ENCODE results near the gene TCP1.
"Not testable (repeated sequence)": the region's sequence is repeated elsewhere in the genome, so short reads cannot be mapped to it uniquely, and the experiment has no call there.

The TCP1 gene

GRCh38 chr6:159739341-159739740 lies 50.1 kb downstream of the TCP1 start:
- no peak for DNase-seq (ENCODE audit: low read depth)

- DNase-seq (ENCODE audit: low read depth): no peak
Observed at GRCh38 chr6:159736908-159737307, 52.5 kb downstream of the TCP1 start.

DNA sequence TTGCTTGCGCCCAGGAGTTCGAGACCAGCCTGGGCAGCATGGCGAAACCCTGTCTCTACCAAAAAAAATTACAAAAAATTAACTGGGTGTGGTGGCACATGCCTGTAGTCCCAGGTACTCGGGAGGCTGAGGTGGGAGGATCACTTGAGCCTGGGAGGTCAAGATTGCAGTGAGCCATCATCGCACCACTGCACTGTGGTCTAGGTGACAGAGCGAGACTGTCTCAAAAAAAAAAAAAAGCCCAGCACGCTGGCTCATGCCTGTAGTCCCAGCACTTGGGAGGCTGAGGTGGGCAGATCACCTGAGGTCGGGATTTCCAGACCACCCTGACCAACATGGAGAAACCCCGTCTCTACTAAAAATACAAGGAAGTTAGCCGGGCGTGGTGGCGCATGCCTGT lies 56.0 kb downstream of the TCP1 start:
- DNase-seq (ENCODE audit: low read depth): not testable (repeated sequence)

- DNase-seq (ENCODE audit: low read depth): not testable (repeated sequence)
Observed at GRCh38 chr6:159732550-159732949, 56.9 kb downstream of the TCP1 start.

- DNase-seq (ENCODE audit: low read depth): no peak
Observed at GRCh38 chr6:159730332-159730676, 59.1 kb downstream of the TCP1 start.

GRCh38 chr6:159729598-159730331 lies 59.6 kb downstream of the TCP1 start:
- no peak for DNase-seq (ENCODE audit: low read depth)

DNA sequence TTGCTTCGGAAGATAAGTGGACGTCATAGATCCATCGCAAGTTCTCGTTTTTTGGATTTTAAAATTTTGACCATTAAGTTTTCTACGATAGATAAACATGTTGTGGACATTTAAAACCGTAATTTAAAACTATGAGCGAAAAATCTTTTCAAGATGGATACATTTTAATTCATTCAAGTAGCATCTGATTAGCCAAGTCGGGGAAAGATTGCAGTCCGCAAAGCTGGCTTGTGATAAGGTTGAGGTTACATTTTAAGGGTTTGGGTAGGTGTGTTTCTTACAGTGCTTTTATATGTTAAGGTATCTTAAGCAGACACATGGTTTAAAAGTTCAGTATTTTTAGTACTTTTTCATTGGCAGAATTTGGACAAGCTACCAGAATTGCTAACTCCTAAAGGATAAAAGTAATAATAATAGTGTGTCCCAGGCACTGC lies 60.9 kb downstream of the TCP1 start:
- DNase-seq (ENCODE audit: low read depth): no peak

Data from CMK (cell line).